Stimulated activated CD4-positive, alpha-beta T cell treated with anti-CD3 and anti-CD28 coated beads, Interleukin-1b, Interleukin-23, amount 100 ng/mL, for 1 hour (primary cell): Measurements from ENCODE around the gene NFIX.

ENCODE experiments used
- DNase-seq, 2 donors: peaks; one replicate each; pipeline ENCODE4 v3.0.0-alpha.2; 2020; ENCODE audit warnings: low read depth in 2 of 2

The NFIX gene

DNA sequence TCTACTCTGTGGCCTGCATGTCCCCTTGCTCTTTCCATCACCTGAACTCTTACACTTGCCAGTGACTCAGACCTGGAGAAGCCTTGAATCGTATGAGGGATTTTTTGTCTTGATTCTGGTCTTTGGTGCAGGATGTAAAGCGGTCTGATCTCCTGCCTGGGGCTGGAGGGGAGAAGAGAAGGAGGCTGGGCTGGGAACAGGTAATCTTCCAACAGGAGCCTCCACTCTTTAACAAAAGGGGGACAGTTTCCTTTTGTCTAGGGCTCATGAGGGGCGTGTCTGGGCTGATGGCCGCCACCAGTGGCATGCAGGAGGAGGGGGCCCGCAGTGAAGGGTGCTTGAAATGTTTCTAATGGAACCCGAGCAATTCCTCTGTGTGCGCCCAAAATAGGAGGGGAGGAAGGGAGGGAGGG lies 24.7 kb downstream of the NFIX start:
- DNase-seq, result no peak

DNA sequence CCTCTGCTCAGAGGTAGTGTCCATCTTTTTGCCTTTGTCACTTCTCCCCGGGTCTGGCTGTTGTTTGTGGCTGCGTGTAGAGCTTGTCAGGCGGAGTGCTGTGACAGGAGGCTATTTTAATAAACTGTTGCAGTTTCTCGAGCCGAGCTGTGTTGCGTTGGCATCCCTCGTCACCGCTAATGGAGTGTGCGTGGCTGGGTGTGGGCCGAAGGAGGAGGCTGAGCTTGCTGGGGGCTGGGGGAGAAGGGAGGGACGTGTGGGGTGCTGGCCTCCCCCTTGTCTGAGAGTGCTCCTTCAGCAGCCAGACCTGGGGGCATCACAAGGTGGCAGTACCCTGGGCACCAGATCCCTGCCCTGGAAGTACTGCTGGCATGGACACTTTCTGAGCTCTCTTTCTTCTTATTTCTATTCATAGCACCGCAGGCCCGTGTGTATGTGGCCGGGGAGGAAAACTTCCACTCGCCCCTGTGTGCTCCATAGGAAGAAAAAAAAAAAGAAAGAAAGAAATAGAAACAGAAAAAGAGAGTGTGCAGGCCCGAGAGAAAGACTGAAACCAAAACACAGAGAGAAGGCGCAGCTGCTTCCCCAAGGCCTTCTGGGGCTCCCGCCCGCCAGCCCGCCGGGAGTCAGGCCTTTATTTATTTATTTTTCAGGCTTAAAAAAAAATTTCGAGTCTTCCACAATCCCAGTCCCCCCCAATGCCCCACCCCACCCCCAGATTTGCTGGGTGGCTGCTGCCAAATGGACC lies 27.0 kb downstream of the NFIX start:
- DNase-seq, result no peak

DNA sequence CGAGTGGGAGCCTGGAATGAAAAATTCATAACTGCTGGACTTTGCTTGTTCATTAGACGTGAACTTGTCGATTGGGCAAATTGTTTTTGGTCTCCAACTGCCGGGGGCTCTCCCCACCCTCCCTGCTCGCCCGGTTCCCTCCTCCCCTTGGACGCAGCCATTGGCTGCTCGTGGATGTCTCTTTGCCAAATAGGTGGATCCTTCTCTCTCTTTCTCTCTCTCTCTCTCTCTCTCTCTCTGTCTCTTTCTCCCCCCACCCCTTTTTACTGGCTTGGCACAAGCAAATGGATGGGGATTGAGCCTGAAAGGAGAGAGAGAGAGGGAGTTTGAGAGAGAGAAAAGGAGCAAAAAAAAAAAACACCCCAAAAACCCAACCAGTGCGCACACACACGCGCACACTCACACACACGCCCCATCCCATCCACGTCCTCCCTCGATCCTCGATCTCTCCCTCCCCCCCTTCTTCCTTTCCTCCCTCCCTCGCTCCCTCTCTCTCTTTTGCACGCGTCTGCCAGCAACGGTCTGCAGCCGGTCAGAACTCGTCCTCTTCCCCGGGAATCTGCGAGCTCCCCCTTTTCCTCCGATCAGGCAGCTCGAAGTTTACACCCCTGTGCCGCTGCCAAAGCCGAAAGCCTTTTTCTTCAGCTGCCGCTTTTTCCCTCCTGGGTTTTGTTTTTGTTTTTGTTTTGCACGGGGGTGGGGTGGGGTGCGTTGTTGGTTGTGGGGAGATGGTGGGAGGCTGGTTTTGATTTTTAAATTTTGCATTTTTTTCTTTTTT lies 27.8 kb downstream of the NFIX start:
- no peak for DNase-seq

DNA sequence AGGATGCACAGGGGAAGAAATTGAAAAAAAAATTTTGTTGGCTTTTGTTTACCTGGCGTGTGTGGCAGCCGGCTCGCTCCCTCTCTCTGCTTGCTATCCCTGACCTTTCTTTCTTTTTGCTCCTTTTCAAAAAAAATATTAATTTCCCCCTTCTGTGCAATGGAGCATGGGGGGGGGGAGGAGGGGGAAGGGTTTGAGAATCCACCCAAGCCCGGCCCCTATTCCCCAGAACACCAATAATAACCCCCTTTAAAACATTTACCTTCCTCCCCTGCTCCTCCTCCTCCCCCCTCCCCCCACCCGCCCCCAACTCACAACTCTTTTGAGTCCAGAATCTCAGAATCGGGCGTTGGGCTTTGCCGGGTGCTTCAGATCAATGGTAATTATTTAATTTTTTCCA lies 28.4 kb downstream of the NFIX start:
- DNase-seq, result no peak

DNA sequence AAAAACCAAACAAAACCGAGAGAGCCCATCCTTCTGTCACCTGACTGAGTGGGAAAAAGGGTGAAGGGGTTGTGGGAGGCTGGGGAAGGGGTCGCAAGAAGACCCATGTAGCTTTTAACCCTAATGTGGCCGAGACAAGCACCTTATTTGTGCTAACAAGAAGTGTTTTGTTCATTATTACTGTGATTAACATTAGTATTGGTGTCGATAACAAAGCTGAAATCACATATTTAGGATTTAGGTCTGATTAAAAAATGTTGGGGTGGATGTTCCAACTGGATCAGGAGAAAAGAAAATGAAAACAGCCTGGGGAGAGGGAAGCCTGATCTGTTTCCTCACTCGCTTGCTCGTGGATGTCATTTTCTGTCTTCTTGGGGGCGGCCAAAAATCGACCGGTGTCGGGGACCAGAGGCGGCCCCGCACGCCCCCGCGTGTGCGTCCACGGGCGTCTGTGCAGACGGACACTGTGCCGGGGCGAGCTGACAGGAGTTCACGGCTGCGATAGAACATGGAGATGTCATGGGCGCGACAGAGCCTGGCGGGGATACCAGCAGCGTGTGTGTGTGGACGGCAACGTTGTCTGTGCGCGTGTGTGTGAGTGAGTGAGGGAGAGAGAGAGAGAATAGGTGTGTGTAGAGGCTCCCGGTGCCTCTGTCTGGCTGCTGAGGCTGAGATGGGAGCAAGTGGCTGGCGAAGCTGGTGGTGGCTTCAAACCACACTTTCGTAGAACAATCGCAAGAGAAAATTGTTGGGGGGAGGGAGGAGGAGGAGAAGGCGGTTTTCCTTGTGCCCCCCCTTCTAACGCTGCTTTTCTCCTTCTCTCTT lies 29.1 kb downstream of the NFIX start:
- no peak for DNase-seq

DNA sequence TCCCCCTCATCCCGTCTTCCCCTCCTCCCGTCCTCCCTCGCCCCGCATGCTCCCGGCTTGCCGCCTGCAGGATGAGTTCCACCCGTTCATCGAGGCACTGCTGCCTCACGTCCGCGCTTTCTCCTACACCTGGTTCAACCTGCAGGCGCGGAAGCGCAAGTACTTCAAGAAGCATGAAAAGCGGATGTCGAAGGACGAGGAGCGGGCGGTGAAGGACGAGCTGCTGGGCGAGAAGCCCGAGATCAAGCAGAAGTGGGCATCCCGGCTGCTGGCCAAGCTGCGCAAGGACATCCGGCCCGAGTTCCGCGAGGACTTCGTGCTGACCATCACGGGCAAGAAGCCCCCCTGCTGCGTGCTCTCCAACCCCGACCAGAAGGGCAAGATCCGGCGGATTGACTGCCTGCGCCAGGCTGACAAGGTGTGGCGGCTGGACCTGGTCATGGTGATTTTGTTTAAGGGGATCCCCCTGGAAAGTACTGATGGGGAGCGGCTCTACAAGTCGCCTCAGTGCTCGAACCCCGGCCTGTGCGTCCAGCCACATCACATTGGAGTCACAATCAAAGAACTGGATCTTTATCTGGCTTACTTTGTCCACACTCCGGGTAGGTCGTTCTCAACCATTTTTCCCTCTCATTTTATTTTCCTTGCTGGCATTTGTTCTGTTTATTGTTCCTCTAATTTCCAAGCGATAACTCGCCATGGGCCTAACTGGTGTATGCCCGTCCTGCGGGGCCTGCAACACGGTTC lies 29.8 kb downstream of the NFIX start:
- no peak for DNase-seq

DNA sequence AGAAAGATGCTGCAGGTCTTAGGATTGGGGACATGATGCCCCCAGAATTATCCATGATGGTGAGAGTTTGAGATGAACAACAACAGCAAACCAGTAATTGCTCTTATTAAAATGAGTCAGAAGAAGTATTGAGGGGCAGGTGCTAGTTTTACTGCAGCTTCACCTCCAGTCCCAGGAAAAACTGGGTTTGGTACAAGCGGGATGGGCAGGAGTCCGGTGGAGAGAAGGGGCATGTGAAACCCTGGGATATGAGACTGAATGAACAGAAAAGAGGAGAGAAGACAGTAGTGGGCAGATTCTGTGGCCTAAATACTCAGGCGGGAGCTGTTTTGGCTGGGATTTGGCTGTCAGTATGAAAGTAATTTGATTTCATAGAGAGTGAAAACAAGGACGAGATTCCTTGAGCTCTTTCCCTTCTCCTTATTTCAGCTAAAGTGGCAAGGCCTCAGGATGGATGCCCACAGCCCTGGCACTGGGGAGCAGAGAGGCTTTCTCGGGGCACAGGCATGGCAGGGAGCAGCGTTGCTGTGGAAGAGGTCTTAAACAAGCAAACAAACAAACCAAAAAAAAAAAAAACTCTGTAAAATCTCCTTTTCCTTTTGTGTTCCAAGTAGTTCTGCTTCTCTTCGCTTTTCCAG lies 30.7 kb downstream of the NFIX start:
- DNase-seq, result no peak

DNA sequence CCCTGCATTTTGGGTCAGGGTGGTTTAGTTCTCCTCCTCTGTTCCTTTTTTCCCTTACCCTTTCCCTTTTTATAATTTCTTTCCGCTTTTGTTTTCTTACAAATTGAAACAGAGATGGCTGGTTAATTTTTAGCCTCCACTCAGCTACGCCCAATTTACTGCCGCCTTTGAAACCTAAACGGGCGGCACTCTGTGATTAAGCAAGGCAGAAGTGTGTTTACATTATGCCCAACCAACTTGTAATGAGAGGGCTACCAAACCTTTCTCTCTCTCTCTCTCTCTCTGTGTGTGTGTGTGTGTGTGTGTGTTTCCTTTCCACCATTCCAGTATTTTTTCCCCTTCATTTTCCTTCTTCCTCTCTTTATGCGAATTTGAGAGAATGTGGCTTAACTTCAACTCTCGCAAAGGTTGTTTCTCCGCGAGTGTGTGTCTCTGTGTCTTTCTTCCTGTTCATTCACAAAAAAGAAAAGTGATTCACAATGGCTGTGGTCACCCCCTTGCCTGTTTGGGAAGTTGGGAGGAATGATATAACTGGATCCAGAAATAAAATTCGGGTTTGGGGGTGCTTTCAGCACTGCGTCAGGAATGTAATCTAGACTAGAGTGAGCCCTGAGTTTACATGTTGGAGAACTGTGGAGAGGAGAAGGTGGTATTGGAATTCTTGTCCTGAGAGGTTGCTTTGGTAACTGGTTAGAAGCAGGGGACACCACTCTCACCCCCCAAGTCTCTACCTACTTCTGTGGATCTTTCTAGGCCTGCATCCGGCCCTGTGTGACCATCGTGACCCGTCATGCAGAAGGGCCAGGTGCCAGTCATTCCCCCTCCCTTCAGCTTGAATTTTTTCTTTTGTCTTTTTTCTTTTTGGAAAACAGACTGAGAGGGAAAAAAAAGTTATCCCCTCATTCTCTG lies 31.4 kb downstream of the NFIX start:
- DNase-seq, result no peak

DNA sequence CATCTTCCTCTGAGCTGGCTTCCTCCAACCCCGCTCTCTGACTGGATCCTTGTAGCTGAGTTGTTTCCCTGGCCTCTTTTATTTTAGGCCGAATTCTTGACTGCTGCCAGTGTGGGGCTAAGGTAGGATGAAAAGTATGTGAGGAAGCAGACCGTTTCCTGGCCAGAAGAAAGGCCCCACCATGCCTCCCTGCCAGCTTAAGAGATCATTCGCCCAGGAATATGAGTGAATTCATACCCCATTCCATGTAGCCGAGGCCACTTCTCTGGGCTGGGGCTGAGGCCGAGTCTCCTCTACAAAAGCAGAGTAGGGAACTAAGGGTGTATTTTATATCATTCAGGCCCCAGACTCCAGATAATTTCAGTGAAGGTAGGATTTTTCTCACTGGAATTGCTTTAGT lies 32.3 kb downstream of the NFIX start:
- no peak for DNase-seq

DNA sequence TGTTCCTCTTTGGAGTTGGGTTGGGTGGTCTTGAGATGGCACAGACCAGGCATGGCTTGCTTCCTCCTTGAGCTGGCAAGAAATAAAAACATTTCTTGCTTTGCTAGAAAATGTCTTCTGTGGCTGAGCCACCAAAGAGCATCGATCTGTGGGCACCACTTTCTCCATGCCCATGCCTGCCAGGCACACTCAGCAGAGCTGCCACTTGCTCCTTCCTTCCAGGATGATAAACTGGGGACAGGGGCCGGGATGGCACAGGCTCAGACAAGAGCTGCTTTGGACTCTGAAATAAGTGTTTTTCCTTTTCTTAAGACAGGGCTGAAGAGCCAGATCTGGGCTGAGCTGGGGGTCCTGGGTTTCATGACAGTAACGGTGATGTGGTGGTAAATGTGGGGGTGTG lies 32.8 kb downstream of the NFIX start:
- DNase-seq, result no peak

DNA sequence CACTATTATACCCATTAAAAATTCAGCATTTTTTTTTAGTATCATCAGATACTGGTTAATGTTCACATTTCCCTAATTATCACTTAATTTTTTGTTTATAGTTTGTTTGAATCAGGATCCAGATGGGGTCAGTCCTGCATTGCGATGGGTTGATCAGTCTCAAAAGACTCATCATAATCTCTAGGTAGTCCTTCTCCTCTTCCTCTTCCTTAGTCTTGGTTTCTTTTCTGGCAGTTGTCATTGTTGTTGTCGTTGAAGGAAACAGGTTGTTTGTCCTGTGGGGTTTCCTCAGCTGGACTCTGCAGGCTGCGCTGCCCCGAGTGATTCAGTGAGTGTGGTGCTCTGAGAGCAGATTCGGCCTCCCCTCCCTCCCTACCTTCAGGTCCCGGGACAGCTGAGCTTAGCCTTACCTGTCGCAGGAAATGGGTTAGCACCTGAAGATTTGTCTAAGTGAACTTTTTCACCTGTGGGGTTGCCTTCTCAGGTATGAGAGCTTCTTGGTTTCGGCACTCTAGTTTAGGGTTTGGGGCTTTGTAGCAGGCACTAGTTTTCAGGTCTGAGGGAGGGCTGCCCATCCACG lies 34.1 kb downstream of the NFIX start:
- no peak for DNase-seq

DNA sequence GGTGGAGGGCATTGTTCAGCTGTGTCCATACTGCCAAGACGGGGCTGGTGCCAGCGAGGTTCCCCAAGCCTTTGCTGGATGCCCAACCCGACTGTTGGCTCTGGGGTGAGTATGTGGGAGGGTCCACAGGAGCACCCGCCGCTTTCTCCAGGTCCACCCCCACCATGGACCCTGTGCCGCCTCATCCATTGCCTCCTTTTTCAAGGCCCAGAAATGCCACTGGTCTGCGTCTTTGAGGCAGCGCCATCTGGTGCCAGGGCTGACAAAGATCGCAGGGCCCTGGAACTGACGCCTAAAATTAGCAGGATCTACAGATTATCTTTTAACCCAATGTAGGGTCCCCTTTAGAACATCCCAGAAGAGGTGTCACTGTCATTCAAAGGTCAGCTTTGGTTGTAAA lies 34.6 kb downstream of the NFIX start:
- no peak for DNase-seq

DNA sequence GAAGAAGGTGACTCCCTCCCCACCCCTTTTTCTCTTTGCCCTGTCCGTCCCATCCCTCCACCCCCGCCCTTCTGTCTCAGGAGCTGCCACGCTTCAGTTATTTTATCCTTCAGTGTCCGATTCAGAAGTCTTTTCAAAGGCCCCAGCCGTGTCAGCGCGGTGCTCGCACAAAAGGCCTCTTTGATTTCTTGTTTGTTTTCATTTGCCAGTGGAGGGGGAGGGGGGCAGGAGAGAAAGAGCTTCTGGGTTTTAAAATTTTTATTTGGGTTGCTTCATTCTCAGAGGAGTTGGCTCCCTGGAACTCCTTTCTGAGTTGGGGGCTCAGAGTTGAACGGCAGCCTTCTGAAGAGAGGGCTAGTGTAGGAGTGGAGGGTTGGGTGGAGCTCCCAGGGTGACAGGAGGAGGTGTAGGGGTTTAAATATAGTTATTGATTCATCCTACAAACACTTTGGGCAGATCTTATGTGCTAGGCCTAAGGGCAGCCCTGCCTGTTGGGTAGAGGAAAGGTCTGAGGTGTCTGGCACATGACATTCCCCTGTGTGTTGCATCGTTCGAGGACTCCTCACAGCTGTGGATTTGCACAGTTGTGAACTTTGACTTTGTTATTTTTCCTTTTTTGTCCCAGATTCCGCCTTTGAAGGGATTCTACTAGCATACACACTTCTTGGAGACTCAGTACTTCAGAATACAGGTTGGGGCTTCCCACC lies 36.8 kb downstream of the NFIX start:
- DNase-seq, result no peak

DNA sequence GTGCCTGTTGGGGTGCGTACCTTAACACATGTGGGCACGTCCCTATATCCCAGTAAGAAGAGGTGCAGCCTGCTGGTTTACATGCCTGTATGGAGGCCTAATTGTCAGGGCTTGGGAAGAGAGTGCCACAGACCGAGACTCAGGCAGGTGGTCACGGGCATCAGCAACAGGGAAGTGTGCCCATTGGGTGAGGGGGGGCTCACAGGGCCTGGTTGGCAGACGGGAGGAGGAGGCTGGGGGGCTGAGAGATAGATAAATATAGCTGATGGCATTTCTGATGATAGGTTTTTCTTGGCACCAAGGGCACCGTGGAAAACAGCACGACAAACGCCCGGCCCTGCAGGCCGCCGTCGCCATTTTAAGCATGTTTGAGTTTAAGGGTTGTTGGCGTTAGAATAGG lies 37.6 kb downstream of the NFIX start:
- DNase-seq, result no peak

DNA sequence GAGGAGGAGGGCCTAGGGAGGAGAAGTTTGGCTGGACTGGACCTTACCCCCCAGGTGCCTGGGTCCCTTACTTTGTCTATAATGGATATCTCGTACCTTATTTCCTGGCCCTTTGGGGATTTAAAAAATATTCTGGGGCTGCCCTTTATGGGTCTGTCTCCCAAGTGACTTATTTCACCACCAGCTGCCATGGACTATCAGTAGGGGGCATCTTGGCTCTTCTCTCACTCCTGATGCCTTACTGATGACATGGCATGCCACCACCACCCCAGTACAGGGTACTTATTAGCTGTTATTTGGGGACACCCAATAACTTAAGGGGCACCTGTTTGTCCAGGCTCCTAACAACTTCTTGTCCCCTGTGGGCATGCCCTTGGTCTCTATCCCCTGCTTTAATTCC lies 38.0 kb downstream of the NFIX start:
- DNase-seq, result no peak

DNA sequence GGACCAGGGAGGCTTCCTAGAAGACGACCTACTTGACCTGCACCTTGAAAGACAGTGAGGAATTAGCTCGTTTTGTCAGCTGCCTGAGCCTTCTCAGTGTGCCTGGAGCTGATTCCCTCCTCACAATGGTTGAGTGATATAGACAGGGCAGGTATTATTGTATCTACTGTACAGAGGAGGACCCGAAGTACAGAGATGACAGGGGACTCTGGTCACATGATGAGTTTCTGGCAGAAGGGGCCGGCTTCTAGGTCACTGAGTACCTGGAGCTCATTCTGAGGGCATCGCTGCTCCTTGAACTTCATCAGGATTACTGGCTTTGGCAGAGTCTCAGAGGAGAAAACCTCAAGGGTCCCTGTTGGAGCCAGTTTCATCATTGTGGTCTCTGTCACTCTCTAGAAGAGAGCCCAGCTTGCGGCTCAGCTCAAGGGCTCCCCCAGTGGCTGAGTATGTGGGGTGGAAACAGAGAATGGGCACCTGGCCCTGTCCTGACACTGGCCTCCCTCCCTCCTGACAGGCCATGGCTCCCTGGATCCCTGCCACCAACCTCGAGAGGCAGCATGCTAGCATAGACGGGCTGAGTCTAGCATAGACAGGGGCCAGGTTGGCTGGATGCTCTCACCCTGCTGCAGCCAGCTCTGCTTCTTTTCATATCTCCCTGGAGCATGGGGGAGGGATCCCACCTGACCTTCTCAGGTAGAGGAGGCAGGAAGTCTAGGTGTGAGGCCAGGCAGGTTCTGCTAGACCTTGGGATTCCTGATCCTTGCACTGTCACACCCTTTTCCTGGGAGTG lies 38.7 kb downstream of the NFIX start:
- DNase-seq, result peak in 1 of 2 donors; percentile 33

DNA sequence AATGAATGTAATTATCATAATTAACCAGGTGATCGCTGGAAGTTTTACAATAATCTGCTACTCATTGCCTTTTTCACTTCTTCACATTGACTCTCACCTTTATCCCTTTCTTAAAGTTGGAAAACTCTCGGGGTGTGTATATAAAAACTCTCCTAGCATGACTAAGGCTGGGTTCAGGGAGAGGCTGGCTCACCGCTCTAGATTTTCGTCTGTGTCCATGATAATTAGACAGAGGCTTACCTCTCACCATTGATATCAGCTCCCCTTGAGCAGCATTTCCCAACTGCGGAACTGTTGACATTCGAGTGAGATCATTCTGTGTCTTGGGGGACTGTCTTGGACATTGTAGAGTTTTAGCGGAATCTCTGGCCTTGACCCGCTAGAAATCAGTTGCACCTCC lies 39.4 kb downstream of the NFIX start:
- DNase-seq, result no peak

DNA sequence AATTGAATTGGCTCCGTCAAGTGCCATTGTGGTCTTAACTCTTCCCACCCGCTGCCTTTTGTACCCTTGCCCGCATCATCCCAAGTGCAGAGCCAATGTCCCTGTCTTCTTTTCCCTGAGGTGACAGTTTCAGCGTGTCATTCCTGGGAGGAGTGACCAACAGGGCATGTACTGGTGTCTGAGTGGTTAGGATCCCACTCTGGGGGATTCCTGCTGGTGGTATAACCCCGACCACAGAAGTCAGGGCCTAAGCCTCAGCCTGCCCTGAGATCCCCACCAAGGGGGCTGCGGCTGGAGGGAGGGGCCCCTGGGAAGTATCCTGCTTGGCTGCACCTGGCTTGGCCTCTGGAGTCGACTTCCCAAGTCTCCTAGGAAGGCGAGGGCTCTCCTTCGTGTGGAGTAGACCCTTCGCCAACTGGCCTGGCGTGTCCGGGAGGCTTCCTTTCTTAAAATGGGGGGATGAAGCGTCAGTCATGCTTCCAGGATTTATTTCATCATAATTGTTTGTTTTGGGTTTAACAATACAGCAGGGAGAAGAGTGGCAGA lies 40.6 kb downstream of the NFIX start:
- DNase-seq, result no peak
